Body of pancreas (tissue), 4 donors: ENCODE data around the gene RNASEH1. TPM values are rescaled to one million over a fixed set of nuclear protein-coding genes. Genes with fewer than 3 reads are reported as not detected.

ENCODE experiments used
- ATAC-seq: fragments of 150-250 bp; one replicate; pipeline ENCODE4 v1.9.1; 2016
- DNase-seq, 4 donors: peaks; one replicate each; pipeline ENCODE4 v3.0.0-alpha.2; 2019
- H3K27ac ChIP-seq, 4 donors: fragments of 200-600 bp; sonication (generic); 1 replicate in 3 of 4; 2 replicates in 1 of 4; pipeline versions ENCODE4 v1.5.1 to v1.6.1; 2016 to 2019; ENCODE audit warnings: mild to moderate bottlenecking in 1 of 4, mixed read lengths in 1 of 4, moderate library complexity in 1 of 4
- H3K27me3 ChIP-seq, 2 donors: fragments of 200-600 bp; sonication (generic); one replicate each; pipeline ENCODE4 v1.6.0; 2016; ENCODE audit warnings: mild to moderate bottlenecking in 1 of 2
- H3K36me3 ChIP-seq, 2 donors: fragments of 200-600 bp; sonication (generic); replicated peaks in 1 of 2; 2 replicates each; pipeline ENCODE4 v1.5.1; 2016; ENCODE audit warnings: low read depth in 2 of 2; ENCODE audit not compliant: insufficient read depth in 1 of 2
- H3K4me1 ChIP-seq: fragments of 200-600 bp; sonication (generic); one replicate; pipeline ENCODE4 v1.6.0; 2016
- H3K4me3 ChIP-seq, 2 donors: fragments of 200-600 bp; sonication (generic); 1 replicate in 1 of 2; 2 replicates in 1 of 2; pipeline ENCODE4 v1.5.1; 2016 to 2019
- H3K9me3 ChIP-seq, 3 donors: fragments of 200-600 bp; sonication (generic); 1 replicate in 2 of 3; 2 replicates in 1 of 3; pipeline ENCODE4 v1.5.1; 2016
- CTCF ChIP-seq, 7 experiments: fragments of 450-650 bp in 4 of 7; fragments of 200-600 bp in 3 of 7; sonication (generic) in 3 of 7; IDR thresholded peaks; one replicate each; pipeline ENCODE4 v1.5.1; 2016 to 2019; ENCODE audit warnings: antibody characterized with exemption in 7 of 7
- POLR2A ChIP-seq, 3 donors: fragments of 450-650 bp; IDR thresholded peaks; one replicate each; pipeline ENCODE4 v1.6.1; 2016; ENCODE audit warnings: antibody characterized with exemption in 3 of 3, mild to moderate bottlenecking in 2 of 3
- WGBS, 2 donors: methylation state at CpG; one replicate each; pipeline ENCODE4 v1.1.5; 2017; 5-methylcytosine and 5-hydroxymethylcytosine counted together
- intact Hi-C: fragments of 100-400 bp; cut with DNase I; formaldehyde crosslinking; loops from one replicate; pipeline ENCODE4 v1.15.1; 2023
- total RNA-seq, 2 donors: library from RNA; depleted of rRNA; stranded (reverse); fragments of >200 nt; gene quantifications; one replicate each; pipeline ENCODE4 v1.1.0, GENCODE V29; 2016

The RNASEH1 gene
- 10 to 100 TPM; 10.1 to 11.2 TPM for total RNA-seq

- ATAC-seq: peak; percentile 100
- peak; percentile 78 to 93 (median 91) for TF ChIP-seq POLR2A (IDR thresholded peaks at IDR 0.05)
- peak in 1 of 7 experiments; percentile 24 for TF ChIP-seq CTCF (IDR thresholded peaks at IDR 0.05)
- Histone ChIP-seq H3K27ac (peak within 1 kb of the TSS; percentile 80 to 90 (median 82)), H3K27me3 (no peaks in the 10 kb centered on the region), H3K4me1 (peaks cover 17% of the 10 kb centered on the region), H3K4me3 (peak within 1 kb of the TSS; percentile 98), H3K9me3 (no peaks in the 10 kb centered on the region), H3K36me3 (peaks cover 0 to 6% of the 10 kb centered on the region in 2 donors)
- peak; percentile 97 to 99 (median 98) for DNase-seq
- intact Hi-C loops: no loop called here
- 0% methylated on average over 19 to 52 of the region's 67 CpGs for WGBS, 2 donors
Measured at GRCh38 chr2:3558205-3559014, at the start of gene RNASEH1. Gene RNASEH1, minus strand, starts transcription at chr2:3558333. Its CDS starts 73 bp downstream, at chr2:3558260.

GRCh38 chr2:3606370-3607201, 48.5 kb upstream of the RNASEH1 start:
- Histone ChIP-seq H3K4me1 (peaks cover 7% of the 10 kb centered on the region), H3K27ac (peak overlapping the region in 1 of 4 donors; percentile 32), H3K27me3 (no peaks in the 10 kb centered on the region), H3K36me3 (no peaks in the 10 kb centered on the region), H3K9me3 (no peaks in the 10 kb centered on the region), H3K4me3 (no peak overlapping the region)
- ATAC-seq: no peak
- 80 to 82% methylated on average over 28 to 34 of the region's 37 CpGs for WGBS, 2 donors
- no peak for TF ChIP-seq POLR2A (IDR thresholded peaks at IDR 0.05)
- TF ChIP-seq CTCF (IDR thresholded peaks at IDR 0.05): no peak
- no peak for DNase-seq
- intact Hi-C loops: no loop called here

- DNase-seq: no peak
- H3K27me3 ChIP-seq: no peaks in the 10 kb centered on the region
- ATAC-seq: no peak
- peak overlapping the region in 2 of 4 donors; percentile 17 to 32 for H3K27ac ChIP-seq
- intact Hi-C loops: no loop called here
- WGBS, 2 donors: 61 to 68% methylated on average over 7 to 11 of the region's 11 CpGs
- no peak overlapping the region for H3K4me3 ChIP-seq
- peaks cover 7% of the 10 kb centered on the region for H3K4me1 ChIP-seq
- H3K9me3 ChIP-seq: no peaks in the 10 kb centered on the region
- H3K36me3 ChIP-seq: no peaks in the 10 kb centered on the region
- TF ChIP-seq CTCF (IDR thresholded peaks at IDR 0.05) (no peak), POLR2A (IDR thresholded peaks at IDR 0.05) (no peak)
Measured at GRCh38 chr2:3606028-3606369, 47.9 kb upstream of the RNASEH1 start.

DNA sequence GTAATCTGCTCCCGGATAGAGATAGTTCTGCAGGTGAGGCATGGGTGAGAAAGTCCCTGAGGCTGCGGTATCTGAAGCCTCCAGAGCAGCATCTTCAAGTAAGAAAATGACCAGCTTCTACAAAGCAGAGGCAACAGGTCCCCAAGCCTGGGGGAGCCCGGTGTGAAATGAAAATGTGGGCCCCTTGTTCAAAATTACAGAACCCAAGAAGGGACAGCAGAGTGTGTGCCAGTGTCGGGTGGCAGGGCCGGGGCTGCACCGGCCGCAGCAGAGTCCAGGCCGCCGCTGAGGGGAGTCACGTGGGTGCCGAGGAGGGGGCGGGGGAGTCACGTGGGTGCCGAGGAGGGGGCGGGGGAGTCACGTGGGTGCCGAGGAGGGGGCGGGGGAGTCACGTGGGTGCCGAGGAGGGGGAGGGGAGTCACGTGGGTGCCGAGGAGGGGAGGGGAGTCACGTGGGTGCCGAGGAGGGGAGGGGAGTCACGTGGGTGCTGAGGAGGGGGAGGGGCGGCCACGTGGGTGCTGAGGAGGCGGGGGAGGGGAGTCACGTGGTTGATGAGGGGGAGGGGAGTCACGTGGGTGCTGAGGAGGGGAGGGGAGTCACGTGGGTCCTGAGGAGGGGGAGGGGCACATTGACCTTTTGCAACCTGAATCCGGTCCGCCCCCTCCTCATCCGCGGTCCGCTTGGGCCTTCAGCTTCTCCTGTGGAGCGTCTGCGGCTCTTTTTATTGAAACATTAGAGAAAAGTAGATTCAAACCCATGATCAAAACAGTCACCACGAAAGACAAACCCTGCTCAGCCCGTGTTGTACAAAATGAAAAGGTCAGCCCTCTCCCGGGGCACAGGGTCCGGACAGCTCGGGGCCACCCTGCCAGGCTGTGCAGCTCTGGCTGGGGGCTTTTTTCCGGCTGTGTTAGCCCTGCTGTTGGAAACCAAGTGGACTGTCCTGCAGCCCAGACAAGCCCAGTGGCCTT, 47.1 kb upstream of the RNASEH1 start:
- peak overlapping the region in 2 of 4 donors; percentile 17 to 32 for H3K27ac ChIP-seq
- H3K9me3 ChIP-seq: no peaks in the 10 kb centered on the region
- 62% methylated on average over 26 to 29 of the region's 44 CpGs for WGBS, 2 donors
- H3K4me3 ChIP-seq: no peak overlapping the region
- TF ChIP-seq CTCF (IDR thresholded peaks at IDR 0.05) (no peak), POLR2A (IDR thresholded peaks at IDR 0.05) (no peak)
- no peaks in the 10 kb centered on the region for H3K36me3 ChIP-seq
- no peak for ATAC-seq
- no peaks in the 10 kb centered on the region for H3K27me3 ChIP-seq
- peak in 2 of 4 donors; percentile 70 to 83 for DNase-seq
- H3K4me1 ChIP-seq: peaks cover 7% of the 10 kb centered on the region
- intact Hi-C loops: no loop called here
